ENCODE measurements around the gene SPINK14.

DNA sequence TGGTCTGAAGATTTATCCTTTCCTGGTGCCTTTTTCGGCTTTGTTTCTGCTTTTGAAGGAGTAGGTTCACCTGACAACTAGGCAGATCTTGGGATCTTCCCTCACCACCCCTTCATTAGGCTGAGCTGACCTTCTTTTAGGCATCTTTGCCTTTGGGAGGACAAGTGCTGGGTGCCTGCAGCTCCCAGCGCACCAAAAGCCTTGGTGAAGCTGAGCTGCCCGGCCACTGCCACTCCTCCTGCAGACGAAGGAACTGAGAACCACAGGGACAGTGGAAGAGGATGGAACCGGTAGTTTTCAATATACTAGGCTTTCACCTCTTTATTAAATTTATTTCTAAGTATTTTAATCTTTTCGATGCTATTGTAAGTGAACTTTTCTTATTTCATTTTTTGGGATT lies 53.2 kb downstream of the SPINK14 start:
- TF ChIP-seq POLR2A (IDR thresholded peaks at IDR 0.05), result no peak
- TF ChIP-seq, protein P1, sequence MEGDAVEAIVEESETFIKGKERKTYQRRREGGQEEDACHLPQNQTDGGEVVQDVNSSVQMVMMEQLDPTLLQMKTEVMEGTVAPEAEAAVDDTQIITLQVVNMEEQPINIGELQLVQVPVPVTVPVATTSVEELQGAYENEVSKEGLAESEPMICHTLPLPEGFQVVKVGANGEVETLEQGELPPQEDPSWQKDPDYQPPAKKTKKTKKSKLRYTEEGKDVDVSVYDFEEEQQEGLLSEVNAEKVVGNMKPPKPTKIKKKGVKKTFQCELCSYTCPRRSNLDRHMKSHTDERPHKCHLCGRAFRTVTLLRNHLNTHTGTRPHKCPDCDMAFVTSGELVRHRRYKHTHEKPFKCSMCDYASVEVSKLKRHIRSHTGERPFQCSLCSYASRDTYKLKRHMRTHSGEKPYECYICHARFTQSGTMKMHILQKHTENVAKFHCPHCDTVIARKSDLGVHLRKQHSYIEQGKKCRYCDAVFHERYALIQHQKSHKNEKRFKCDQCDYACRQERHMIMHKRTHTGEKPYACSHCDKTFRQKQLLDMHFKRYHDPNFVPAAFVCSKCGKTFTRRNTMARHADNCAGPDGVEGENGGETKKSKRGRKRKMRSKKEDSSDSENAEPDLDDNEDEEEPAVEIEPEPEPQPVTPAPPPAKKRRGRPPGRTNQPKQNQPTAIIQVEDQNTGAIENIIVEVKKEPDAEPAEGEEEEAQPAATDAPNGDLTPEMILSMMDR (IDR thresholded peaks at IDR 0.05), result no peak
